ENCODE data around the gene OR51S1. TPM values are rescaled to one million over a fixed set of nuclear protein-coding genes. Genes with fewer than 3 reads are reported as not detected.
"Not testable (repeated sequence)": the region's sequence is repeated elsewhere in the genome, so short reads cannot be mapped to it uniquely, and the experiment has no call there.

The OR51S1 gene, protein sequence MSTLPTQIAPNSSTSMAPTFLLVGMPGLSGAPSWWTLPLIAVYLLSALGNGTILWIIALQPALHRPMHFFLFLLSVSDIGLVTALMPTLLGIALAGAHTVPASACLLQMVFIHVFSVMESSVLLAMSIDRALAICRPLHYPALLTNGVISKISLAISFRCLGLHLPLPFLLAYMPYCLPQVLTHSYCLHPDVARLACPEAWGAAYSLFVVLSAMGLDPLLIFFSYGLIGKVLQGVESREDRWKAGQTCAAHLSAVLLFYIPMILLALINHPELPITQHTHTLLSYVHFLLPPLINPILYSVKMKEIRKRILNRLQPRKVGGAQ
- total RNA-seq = not detected
- long read RNA-seq = 0 reads

DNA sequence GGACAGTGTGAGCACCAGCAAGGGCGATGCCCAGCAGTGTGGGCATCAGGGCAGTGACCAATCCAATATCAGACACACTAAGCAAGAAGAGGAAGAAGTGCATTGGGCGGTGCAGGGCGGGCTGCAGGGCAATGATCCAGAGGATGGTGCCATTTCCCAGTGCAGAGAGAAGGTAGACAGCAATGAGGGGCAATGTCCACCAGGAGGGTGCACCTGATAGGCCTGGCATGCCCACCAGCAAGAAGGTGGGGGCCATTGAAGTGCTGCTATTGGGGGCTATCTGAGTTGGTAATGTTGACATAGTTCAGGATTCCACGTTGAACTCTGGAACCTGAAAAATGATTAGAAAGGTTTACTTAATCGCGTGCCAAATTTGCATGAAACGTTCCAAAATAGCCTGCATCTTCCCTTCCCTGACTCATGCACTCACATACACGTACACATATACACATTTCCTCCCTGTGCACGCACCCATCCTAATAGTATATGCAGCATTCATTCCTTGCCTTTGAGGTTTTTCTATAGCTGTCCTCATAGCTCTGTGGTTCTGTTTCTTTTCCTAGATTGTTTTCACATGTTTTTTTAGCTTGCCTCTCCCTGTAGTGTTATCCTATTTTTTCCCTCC lies at the start of gene OR51S1:
TSS of gene OR51S1 (minus strand) at position 301 of the 625 bp plus-strand sequence. CDS start at position 301, 0 bp downstream.
- intact Hi-C loops (cut with DNase I, micrococcal nuclease) = no loop called here
- ATAC-seq = no peak
- DNase-seq = no peak

DNA sequence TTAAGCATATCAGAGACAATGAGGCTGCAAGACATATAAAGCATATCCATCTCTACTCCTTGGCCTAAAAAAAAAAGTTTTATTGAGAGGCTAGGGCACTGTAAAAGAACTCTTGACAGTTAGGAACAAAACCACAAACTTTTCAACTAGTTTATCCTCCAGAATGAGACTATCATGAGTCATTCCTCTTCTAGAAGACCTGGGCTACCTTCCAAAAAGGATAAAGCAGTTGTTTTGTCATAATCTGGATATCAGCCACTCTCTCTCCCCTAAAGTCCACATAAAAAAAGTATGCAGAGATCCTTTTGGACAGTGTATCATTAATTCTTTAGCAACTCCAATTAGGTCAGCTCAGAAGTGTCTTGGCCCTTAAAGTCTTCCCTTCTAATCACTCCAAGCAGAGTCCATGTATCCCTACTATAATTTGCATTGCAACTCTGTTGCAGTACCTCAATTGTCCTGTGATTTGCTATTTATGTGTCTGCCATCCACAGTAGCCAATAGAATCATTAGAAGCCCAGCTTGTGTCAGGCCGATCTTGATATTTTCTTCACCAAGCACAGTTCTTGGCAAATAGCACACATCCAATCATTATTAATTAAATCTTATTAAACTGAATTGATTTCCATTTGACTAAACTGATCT lies 43.1 kb upstream of the OR51S1 start:
- DNase-seq (no peak), ATAC-seq (peak; percentile 21)
- intact Hi-C loops (cut with DNase I, micrococcal nuclease) = no loop called here

DNA sequence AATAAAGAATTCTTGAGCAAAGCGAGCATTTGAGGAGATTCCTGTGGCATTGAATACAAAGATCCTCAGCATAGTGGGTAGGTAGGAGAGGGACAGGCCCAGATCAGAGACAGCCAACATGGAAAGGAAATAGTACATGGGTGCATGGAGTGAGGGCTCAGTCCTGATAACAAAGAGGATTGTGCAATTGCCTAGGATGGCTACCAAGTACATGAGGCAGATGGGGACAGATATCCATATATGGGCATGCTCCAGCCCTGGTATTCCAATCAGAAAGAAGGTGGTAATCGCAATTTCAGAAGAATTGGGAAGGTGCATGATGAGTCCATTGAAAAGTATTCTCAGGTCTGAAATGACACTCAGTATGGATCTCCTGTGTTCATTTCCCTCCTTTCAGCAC lies 41.3 kb upstream of the OR51S1 start:
- intact Hi-C loops (cut with DNase I, micrococcal nuclease) = no loop called here
- DNase-seq (no peak), ATAC-seq (no peak)

DNA sequence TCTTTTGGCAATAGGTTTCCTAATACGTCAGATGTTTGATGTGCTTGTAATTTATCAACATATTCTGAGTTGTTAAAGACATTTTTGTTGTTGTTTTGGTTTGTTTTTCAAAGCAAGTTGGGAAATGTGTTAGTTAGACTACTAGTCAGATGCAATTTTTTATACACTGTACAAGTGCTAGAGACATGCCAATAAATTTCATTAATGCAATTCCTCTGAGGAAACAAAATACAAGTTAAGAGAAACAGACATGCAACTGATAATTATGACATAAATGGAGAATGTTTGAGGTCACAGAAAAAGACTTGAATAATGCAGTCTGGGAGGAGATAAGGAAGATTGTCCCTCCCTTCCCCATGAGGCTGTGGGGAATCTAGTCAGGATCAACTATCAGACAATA lies 38.6 kb upstream of the OR51S1 start:
- intact Hi-C loops (cut with DNase I, micrococcal nuclease) = no loop called here
- ATAC-seq = no peak

DNA sequence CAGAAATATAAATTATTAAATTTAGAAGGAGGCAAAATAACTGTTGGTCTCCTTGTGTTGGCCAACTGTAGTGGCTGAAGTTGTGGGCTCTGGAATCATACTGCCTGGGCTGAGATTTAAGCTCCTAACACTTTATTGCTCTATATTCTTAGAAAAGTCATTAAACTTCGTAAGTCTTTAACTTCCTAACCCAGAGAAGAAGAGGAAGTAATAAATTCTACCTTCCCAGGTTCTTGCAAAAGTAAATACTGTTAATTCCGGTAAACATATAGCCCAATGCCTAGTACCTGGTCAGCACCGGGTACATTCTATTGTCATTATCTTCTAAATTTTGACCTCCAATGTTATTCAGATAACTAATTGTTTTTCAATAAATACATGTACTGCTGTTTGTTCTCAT lies 37.2 kb upstream of the OR51S1 start:
- no peak for DNase-seq
- ATAC-seq = peak; percentile 92
- intact Hi-C loops (cut with DNase I, micrococcal nuclease) = no loop called here

More for the DNA sequence above, 38.6 kb upstream of the OR51S1 start:
- no peak for DNase-seq

DNA sequence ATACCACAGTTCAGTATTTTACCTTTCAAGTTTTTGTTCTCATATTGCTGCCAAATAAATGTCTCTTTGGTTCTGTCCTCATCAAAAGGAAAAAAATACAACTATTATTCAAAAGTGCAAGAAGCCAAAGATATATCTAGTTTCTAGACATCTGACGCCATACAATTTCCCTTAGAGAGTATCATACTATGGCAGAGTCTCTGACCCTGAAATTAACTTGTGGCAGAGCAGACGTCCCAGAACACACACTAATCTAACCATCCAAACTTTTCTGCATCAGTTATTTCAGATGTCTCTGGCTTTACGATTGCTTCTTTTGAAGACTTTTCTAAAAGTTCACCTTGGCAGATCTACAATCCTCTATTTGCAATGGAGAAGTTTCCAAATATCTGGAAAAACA lies 35.4 kb upstream of the OR51S1 start:
- DNase-seq (no peak), ATAC-seq (no peak)
- intact Hi-C loops (cut with DNase I, micrococcal nuclease) = no loop called here

DNA sequence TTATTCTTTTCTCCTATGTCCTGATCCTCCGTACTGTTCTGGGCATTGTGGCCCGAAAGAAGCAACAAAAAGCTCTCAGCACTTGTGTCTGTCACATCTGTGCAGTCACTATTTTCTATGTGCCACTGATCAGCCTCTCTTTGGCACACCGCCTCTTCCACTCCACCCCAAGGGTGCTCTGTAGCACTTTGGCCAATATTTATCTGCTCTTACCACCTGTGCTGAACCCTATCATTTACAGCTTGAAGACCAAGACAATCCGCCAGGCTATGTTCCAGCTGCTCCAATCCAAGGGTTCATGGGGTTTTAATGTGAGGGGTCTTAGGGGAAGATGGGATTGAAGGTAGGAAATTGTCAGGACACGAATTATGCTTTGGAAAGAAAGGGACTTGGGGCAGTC lies 33.5 kb upstream of the OR51S1 start:
- ATAC-seq (no peak), DNase-seq (no peak)
- intact Hi-C loops (cut with DNase I, micrococcal nuclease) = no loop called here

DNA sequence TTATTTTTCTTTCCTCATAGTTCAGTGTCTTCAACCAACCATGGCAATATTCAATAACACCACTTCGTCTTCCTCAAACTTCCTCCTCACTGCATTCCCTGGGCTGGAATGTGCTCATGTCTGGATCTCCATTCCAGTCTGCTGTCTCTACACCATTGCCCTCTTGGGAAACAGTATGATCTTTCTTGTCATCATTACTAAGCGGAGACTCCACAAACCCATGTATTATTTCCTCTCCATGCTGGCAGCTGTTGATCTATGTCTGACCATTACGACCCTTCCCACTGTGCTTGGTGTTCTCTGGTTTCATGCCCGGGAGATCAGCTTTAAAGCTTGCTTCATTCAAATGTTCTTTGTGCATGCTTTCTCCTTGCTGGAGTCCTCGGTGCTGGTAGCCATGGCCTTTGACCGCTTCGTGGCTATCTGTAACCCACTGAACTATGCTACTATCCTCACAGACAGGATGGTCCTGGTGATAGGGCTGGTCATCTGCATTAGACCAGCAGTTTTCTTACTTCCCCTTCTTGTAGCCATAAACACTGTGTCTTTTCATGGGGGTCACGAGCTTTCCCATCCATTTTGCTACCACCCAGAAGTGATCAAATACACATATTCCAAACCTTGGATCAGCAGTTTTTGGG lies 33.0 kb upstream of the OR51S1 start, which contains the start of gene OR51T1:
TSS of gene OR51T1 (plus strand) at position 41 of the 641 bp plus-strand sequence. CDS start at position 41, 0 bp downstream.
- no peak for DNase-seq
- no peak for ATAC-seq
- intact Hi-C loops (cut with DNase I, micrococcal nuclease) = no loop called here

DNA sequence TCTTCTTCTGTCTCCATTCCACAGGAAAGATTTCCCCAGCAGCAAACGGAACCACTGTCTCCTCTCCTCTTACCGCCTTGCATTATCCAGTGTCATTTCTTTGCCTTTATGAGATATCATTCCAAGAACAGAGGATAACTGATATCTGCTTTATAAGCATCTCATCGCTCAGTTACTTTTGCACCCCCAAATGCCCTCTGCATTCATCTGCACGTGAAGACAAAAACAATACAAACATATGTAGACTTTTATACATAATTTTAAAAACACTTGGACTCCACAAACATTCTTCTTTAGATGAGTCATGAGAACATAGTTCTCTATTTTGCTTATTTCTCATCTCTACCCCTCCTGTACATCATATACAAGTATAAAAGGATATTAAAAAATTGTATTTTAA lies 32.2 kb upstream of the OR51S1 start:
- DNase-seq (no peak), ATAC-seq (no peak)
- intact Hi-C loops (cut with DNase I, micrococcal nuclease) = no loop called here

DNA sequence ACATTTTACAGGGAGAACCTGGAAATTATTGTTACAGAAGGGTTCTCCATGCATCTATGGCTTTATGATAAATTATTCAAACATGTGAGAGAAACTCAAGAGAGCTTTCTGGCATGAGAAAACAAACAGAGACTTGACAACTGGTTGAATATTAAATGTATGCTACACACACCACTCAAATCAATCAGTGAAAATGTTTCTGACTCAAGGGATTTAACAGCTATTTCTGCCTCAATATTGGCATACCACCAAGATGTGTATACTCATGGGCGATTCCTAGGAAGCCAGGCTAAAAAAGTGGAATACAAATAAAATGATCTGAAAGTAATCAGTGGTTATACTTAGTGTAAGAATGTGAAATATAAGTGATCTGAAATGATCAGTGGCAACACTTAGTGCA lies 16.8 kb upstream of the OR51S1 start:
- intact Hi-C loops (cut with DNase I, micrococcal nuclease) = no loop called here
- ATAC-seq (no peak), DNase-seq (no peak)

DNA sequence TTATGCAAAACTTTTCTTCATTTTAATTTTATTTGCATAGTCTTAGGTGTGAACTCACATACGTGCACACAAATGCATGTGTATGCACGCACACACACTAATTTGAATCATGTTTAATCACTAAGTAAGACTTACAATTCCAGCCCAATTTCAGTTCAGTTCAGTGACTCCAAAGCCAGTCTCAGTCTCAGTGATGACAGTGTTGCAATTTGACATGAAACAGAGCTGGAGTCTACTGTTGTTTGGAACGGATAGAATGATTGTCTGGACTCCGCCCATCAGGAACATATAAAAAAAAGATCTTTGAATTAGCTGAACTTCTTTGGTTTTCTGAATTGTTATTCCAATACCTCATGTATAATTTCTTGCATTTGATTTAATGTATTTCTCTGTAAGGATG lies 14.9 kb upstream of the OR51S1 start:
- intact Hi-C loops (cut with DNase I, micrococcal nuclease) = no loop called here
- no peak for DNase-seq
- no peak for ATAC-seq

DNA sequence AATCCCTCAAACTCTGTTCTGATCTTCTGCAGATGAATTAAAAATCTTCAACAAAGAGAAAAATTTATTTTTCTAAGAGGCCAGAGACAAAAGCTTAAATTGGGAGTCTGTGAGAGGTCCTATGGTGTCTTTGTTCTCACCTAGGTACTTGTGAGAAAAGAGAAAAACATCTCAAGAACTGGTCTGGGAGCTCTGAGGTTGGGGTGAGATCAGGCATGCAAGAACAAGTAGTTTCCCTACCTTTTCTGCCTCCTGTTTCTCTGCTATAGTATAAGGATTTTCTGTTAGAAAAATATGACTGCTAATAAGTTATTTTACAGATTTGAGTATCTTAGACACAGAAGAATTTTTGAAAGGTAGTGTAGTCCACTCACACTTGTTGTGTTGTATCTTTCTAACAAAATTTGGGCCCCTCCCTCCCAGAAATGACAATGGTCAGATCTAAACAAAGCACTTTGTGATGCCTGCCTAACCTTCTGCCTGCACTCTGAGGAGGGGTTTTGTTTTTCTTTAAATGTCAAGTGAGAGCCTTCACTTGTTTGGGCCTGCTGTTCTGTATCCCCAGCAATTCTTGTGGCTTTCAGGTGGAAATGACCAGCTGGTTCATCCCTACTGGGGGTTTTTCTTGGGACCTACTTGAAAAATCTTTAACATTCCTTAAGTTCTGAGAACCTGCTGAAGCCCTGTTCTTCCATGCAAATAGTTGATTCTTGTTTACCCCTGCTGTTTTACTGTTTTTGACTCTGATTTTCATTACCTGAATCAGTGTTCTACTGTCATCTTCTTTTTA lies 13.6 kb upstream of the OR51S1 start:
- DNase-seq (no peak), ATAC-seq (no peak)
- intact Hi-C loops (cut with DNase I, micrococcal nuclease) = no loop called here

DNA sequence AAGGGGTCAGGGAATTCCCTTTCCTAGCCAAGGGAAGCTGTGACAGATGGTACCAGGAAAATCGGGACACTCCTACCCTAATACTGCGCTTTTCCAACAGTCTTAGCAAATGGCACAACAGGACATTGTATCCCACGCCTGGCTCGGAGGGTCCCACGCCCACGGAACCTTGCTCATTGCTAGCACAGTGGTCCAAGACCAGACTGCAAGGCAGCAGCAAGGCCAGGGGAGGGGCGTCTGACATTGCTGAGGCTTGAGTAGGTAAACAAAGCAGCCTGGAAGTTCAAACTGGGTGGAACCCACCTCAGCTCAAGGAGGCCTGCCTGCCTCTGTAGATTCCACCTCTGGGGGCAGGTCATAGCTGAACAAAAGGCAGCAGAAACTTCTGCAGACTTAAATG lies 5.3 kb upstream of the OR51S1 start:
- ATAC-seq; intact Hi-C loops (cut with DNase I, micrococcal nuclease); DNase-seq: not testable (repeated sequence)

DNA sequence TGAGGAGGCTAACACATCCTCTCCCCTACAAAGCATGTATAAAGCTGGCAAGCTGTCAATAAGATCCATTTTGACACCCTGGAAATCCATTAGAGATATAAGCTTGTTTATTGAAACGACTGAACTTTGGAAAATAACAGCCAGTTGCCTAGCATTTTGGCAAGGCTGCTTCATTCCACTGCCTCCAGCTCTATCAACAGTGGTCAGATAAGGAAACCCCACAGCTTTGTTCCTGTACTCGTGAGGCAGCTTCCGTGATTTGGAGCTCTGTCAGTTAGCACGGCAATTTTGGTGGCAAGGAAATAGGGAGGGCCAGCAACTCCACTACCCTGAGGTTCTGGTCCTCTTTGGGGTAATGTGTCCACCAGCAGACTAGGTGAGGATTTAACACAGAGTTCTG lies 2.0 kb upstream of the OR51S1 start:
- intact Hi-C loops (cut with DNase I, micrococcal nuclease) = no loop called here
- ATAC-seq (no peak), DNase-seq (no peak)

DNA sequence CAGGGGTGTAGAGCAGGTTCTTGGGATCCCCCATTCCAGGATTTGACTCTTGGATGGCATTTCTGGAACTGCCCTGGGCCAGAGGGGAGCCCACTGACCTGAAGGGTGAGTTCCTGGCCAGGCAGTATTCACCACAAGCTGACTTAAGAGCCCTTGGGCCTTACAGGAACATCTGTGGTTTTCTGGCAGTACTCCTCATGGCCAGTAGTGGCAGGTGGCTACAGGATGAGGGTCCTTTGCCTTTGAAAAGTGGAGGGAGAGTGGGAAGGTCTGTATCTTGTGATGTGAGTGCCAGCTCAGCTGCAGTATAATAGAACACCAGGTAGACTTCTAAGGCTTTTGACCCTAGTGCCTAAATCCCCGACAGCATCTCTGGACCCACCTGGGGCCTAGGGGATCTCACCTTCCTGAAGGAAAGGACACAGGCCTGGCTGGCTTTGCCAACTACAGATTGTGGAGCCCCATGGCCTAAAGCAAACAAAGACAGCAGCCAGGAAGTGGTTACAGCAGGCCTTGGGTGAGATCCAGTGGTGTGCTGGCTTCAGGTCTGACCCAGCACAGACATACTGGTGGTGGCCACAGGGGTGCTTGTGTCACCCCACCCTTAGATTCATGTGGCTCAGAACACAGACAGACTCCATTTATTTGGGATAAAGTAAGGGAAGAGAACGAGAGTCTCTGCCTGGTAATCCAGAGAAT lies 9.0 kb downstream of the OR51S1 start:
- no peak for ATAC-seq
- no peak for DNase-seq
- intact Hi-C loops (cut with DNase I, micrococcal nuclease) = no loop called here

DNA sequence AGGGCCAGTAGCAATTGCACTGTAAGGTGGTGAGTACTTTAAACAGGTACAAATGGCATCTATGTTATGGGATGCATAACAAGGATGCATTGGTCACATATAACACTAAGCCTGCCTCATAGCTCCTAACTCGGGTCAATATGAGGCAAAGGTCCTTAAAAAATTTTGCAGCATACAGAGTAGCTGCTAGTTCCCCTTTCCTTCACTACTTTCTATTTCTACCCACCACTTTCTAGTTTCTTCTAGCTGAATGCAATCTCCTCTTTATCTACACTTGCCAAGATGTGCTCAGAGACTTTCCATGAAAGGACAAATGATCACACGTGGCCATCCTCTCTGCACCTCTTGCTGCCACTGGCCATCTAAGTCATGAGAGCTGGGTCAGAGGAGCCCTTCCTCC lies 18.1 kb downstream of the OR51S1 start:
- intact Hi-C loops (cut with DNase I, micrococcal nuclease) = no loop called here
- ATAC-seq (no peak), DNase-seq (no peak)

DNA sequence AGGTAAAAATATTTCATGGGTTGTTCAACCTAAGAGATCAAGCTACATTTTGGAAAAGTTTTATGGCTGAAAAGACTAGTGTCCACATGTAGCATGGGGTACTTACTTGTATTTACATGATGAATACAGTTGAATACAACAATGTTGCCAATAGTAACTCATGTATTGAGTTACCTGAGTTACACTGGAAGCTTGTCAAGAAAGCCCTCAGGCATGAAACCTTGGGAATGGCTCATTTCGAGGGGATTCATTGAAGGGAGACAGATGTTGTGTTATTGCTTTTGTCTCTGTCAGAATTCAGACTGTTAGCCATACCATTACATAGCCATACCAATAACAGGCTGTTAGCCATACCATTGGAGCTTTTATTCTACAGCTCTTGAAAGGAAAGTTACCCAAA lies 18.7 kb downstream of the OR51S1 start:
- intact Hi-C loops (cut with DNase I, micrococcal nuclease) = no loop called here
- DNase-seq (no peak), ATAC-seq (no peak)

DNA sequence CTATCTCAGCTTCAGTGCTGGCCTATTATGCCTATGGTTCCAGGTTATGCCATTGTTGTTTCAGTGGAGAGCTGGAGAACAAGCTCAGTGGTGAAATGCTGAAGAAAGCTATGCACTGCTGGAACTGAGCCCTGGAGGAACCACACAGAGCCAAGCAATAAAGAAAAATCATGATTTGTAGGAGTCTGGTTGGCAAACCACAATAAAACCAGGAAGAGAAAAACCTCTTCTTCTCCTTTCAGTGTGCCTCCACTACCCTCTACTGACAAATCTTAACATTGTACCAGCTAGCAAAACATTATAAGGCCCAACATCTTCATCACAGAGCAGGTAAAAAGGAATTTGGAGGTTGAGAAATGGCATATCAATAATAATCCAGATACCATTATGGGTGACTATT lies 22.6 kb downstream of the OR51S1 start:
- DNase-seq = no peak
- intact Hi-C loops (cut with DNase I, micrococcal nuclease) = loop anchor here in 1 of 2 donors (2.0 kb wide), 1 partner anchor 192 kb away; no protein-coding TSS in a partner anchor
- ATAC-seq = peak; percentile 68
